Stimulated activated naive CD8-positive, alpha-beta T cell treated with anti-CD3 and anti-CD28 coated beads, Interleukin-15, Interleukin-2, amounts not matched to agents 100 ng/mL and 50 ng/mL, for 24 hours (primary cell): Measurements from ENCODE around the gene CD59.
"Not testable (repeated sequence)": the region's sequence is repeated elsewhere in the genome, so short reads cannot be mapped to it uniquely, and the experiment has no call there.

Experiments
- H3K27ac Mint-ChIP-seq: one replicate; pipeline ENCODE4 v1.8.0; 2021; ENCODE audit warnings: mild to moderate bottlenecking, mixed read lengths
- H3K27me3 Mint-ChIP-seq: one replicate; pipeline ENCODE4 v1.8.0; 2021; ENCODE audit warnings: mixed read lengths
- H3K36me3 Mint-ChIP-seq: one replicate; pipeline ENCODE4 v1.8.0; 2021; ENCODE audit warnings: low read depth, mixed read lengths
- H3K4me1 Mint-ChIP-seq: one replicate; pipeline ENCODE4 v1.8.0; 2021; ENCODE audit warnings: low read depth, mixed read lengths
- H3K4me3 Mint-ChIP-seq: one replicate; pipeline ENCODE4 v1.8.0; 2021; ENCODE audit warnings: mild to moderate bottlenecking, mixed read lengths
- H3K9me3 Mint-ChIP-seq: one replicate; pipeline ENCODE4 v1.8.0; 2021; ENCODE audit warnings: mixed read lengths

CD59 gene

GRCh38 chr11:33661526-33661925 lies 74.7 kb downstream of the CD59 start:
- H3K36me3 Mint-ChIP-seq, H3K4me3 Mint-ChIP-seq, H3K27me3 Mint-ChIP-seq: not testable (repeated sequence)

DNA sequence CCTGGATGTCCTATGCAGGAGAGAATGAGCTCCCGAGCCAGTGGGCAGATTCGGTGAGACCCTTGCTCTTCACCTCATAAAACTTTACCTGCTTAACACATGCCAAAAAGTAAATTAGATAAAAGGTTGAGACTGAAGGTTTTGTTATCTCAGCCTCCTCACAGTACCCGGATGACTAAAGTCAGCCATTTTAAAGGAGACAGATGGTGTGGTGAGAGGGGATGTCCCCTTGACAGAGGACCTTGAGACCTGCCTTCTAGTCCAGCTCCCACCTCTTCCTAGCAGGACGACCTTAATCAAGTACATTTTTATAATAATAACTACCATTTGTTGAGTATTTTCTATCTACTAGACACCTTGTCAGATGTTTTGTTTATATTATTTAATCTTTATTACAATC lies 75.3 kb downstream of the CD59 start:
- Mint-ChIP-seq H3K4me3 (no peak overlapping the region), H3K27ac (no peak overlapping the region), H3K4me1 (no peaks in the 10 kb centered on the region), H3K9me3 (no peaks in the 10 kb centered on the region), H3K36me3 (no peaks in the 10 kb centered on the region), H3K27me3 (peaks cover 3% of the 10 kb centered on the region)

More at GRCh38 chr11:33661526-33661925, 74.7 kb downstream of the CD59 start:
- not testable (repeated sequence) for H3K9me3 Mint-ChIP-seq, H3K27ac Mint-ChIP-seq, H3K4me1 Mint-ChIP-seq

- Mint-ChIP-seq H3K4me3 (no peak overlapping the region), H3K9me3 (no peaks in the 10 kb centered on the region), H3K4me1 (no peaks in the 10 kb centered on the region), H3K36me3 (no peaks in the 10 kb centered on the region), H3K27ac (no peak overlapping the region), H3K27me3 (peaks cover 3% of the 10 kb centered on the region)
Observed at GRCh38 chr11:33659370-33660139, 76.7 kb downstream of the CD59 start.

DNA sequence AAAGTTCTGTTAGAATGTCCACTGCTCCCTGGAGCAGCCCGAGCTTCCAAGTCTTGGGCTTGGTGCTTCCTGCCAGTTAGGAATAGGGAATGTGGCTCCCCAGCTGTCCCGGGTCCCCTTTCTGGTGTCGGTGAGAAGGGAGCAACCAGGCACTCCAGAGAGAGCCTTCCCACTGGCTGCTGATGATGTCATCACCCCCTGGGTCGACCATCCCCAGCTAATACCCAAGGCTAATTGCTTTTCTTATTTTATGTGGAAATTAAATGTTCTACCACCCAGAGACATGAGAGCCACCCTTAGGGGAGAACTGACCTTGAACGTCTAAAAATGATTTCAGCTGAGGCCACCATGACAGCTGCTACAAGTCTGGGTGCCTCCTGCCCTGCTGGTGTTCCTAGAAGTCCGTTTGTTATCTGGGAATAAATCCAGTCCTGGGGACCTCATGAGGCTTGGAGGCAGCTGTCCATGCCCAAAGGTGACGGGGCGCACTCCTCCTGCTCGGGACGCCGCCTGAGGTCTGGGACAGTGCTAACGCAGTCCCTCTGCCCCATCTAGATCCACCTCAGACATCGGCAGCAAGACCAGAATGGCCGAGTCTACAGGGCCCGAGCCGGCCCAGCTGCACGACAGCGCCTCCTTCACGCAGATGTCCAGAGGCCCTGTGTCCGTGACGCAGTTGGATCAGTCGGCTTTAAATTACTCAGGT lies 77.9 kb downstream of the CD59 start:
- no peaks in the 10 kb centered on the region for H3K4me1 Mint-ChIP-seq
- no peak overlapping the region for H3K4me3 Mint-ChIP-seq
- no peaks in the 10 kb centered on the region for H3K36me3 Mint-ChIP-seq
- H3K27me3 Mint-ChIP-seq, result peaks cover 3% of the 10 kb centered on the region
- H3K27ac Mint-ChIP-seq, result no peak overlapping the region
- H3K9me3 Mint-ChIP-seq, result no peaks in the 10 kb centered on the region

GRCh38 chr11:33657757-33658156 lies 78.5 kb downstream of the CD59 start:
- Mint-ChIP-seq H3K27ac (no peak overlapping the region), H3K36me3 (no peaks in the 10 kb centered on the region), H3K27me3 (peaks cover 6% of the 10 kb centered on the region), H3K9me3 (no peaks in the 10 kb centered on the region), H3K4me3 (no peak overlapping the region), H3K4me1 (no peaks in the 10 kb centered on the region)

- Mint-ChIP-seq H3K27me3 (peaks cover 3% of the 10 kb centered on the region), H3K27ac (no peak overlapping the region), H3K4me1 (no peaks in the 10 kb centered on the region), H3K4me3 (no peak overlapping the region), H3K9me3 (no peaks in the 10 kb centered on the region), H3K36me3 (no peaks in the 10 kb centered on the region)
Observed at GRCh38 chr11:33656768-33657167, 79.5 kb downstream of the CD59 start.

GRCh38 chr11:33655842-33656600 lies 80.2 kb downstream of the CD59 start:
- Mint-ChIP-seq H3K4me3 (no peak overlapping the region), H3K4me1 (no peaks in the 10 kb centered on the region), H3K27ac (no peak overlapping the region), H3K36me3 (no peaks in the 10 kb centered on the region), H3K9me3 (no peaks in the 10 kb centered on the region), H3K27me3 (peaks cover 3% of the 10 kb centered on the region)

GRCh38 chr11:33654594-33654993 lies 81.6 kb downstream of the CD59 start:
- peaks cover 3% of the 10 kb centered on the region for H3K27me3 Mint-ChIP-seq
- no peak overlapping the region for H3K4me3 Mint-ChIP-seq
- H3K27ac Mint-ChIP-seq, result no peak overlapping the region
- no peaks in the 10 kb centered on the region for H3K4me1 Mint-ChIP-seq
- no peaks in the 10 kb centered on the region for H3K9me3 Mint-ChIP-seq
- H3K36me3 Mint-ChIP-seq, result no peaks in the 10 kb centered on the region
